B cell (primary cell): ENCODE results near the gene DPH1. TPM values are rescaled to one million over a fixed set of nuclear protein-coding genes. Genes with fewer than 3 reads are reported as not detected.

ENCODE experiments used
- ATAC-seq: fragments of 200-7000 bp; cut with Tn5 transposase; one replicate; pipeline ENCODE4 v1.10.0; 2021; ENCODE audit warnings: low read depth, mild to moderate bottlenecking, moderate number of reproducible peaks, moderate library complexity
- CTCF ChIA-PET: fragments of 350-600 bp; sonication (Branson Sonifier 250); formaldehyde crosslinking; loops from one replicate; lab custom pipeline; 2021; ENCODE audit warnings: antibody characterized with exemption, inconsistent platforms; lab: Charles Lee
- POLR2A ChIA-PET: fragments of 350-600 bp; sonication (Branson Sonifier 250); formaldehyde crosslinking; loops from one replicate; lab custom pipeline; 2021; ENCODE audit warnings: antibody characterized with exemption; lab: Charles Lee
- DNase-seq: peaks from one replicate; pipeline ENCODE4 v3.0.0; 2013
- H2AFZ ChIP-seq: 2 replicates; pipeline ENCODE4 v1.6.1; 2012; ENCODE audit warnings: mild to moderate bottlenecking, low read depth, low read length; ENCODE audit not compliant: insufficient read depth, poor library complexity, severe bottlenecking
- H3K27ac ChIP-seq, 2 donors: 1 replicate in 1 of 2; 2 replicates in 1 of 2; pipeline ENCODE4 v1.5.1; 2012 to 2013; ENCODE audit warnings: low read length in 2 of 2, mild to moderate bottlenecking in 2 of 2, moderate library complexity in 1 of 2
- H3K27me3 ChIP-seq, 4 experiments: fragments of 200-600 bp in 1 of 4; sonication (generic) in 1 of 4; replicated peaks in 1 of 4; 1 replicate in 2 of 4; 2 replicates in 2 of 4; pipeline versions ENCODE4 v1.6.1 to v1.7.0; 2013 to 2016; ENCODE audit warnings: low read length in 3 of 4, mild to moderate bottlenecking in 2 of 4, mixed read lengths in 1 of 4, moderate library complexity in 1 of 4; ENCODE audit not compliant: insufficient read depth in 4 of 4, control insufficient read depth in 3 of 4; ENCODE audit errors: control extremely low read depth in 1 of 4
- H3K36me3 ChIP-seq, 2 experiments: replicated peaks in 1 of 2; 1 replicate in 1 of 2; 2 replicates in 1 of 2; pipeline versions ENCODE4 v1.6.1 to v1.7.1; 2013; ENCODE audit warnings: low read length in 1 of 2; ENCODE audit not compliant: insufficient read depth in 2 of 2, control insufficient read depth in 1 of 2; ENCODE audit errors: control extremely low read depth in 1 of 2, extremely low read depth in 1 of 2
- H3K4me1 ChIP-seq, 2 donors: fragments of 200-600 bp in 1 of 2; sonication (generic) in 1 of 2; 1 replicate in 1 of 2; 2 replicates in 1 of 2; pipeline versions ENCODE4 v1.5.1 to v1.6.1; 2013 to 2017; ENCODE audit warnings: low read length in 2 of 2; ENCODE audit not compliant: control insufficient read depth in 2 of 2, insufficient read depth in 2 of 2
- H3K4me2 ChIP-seq: replicated peaks from 2 replicates; pipeline ENCODE3; 2012; ENCODE audit warnings: mild to moderate bottlenecking, low read depth, low read length; ENCODE audit not compliant: poor library complexity, severe bottlenecking
- H3K4me3 ChIP-seq, 5 experiments: fragments of 200-600 bp in 1 of 5; sonication (generic) in 1 of 5; 1 replicate in 3 of 5; 2 replicates in 2 of 5; pipeline versions ENCODE4 v1.5.1 to v1.7.0; 2011 to 2016; ENCODE audit warnings: low read length in 4 of 5, mild to moderate bottlenecking in 4 of 5, low read depth in 2 of 5, control low read depth in 1 of 5, moderate library complexity in 1 of 5; ENCODE audit not compliant: insufficient read depth in 1 of 5; ENCODE audit errors: control extremely low read depth in 1 of 5, extremely low read depth in 1 of 5
- H3K79me2 ChIP-seq: fragments of 200-600 bp; sonication (generic); one replicate; pipeline ENCODE4 v1.6.0; 2016; ENCODE audit warnings: low read length; ENCODE audit not compliant: control insufficient read depth, insufficient read depth
- H3K9ac ChIP-seq: fragments of 200-600 bp; sonication (generic); 2 replicates; pipeline ENCODE4 v1.6.1; 2017; ENCODE audit warnings: mild to moderate bottlenecking, low read length, moderate library complexity
- H3K9me3 ChIP-seq, 3 donors: one replicate each; pipeline versions ENCODE4 v1.6.1 to v1.7.1; 2013; ENCODE audit warnings: low read length in 2 of 3; ENCODE audit not compliant: control insufficient read depth in 2 of 3, insufficient read depth in 1 of 3; ENCODE audit errors: control extremely low read depth in 1 of 3
- H4K20me1 ChIP-seq: 2 replicates; pipeline ENCODE4 v1.6.0; 2012; ENCODE audit warnings: mild to moderate bottlenecking, low read length; ENCODE audit not compliant: insufficient read depth, control insufficient read depth, poor library complexity, severe bottlenecking
- H3K27ac Mint-ChIP-seq: one replicate; pipeline ENCODE4 v1.8.0; 2021; ENCODE audit warnings: mixed read lengths
- H3K27me3 Mint-ChIP-seq: one replicate; pipeline ENCODE4 v1.8.0; 2021; ENCODE audit warnings: mixed read lengths
- H3K4me1 Mint-ChIP-seq: one replicate; pipeline ENCODE4 v1.8.0; 2021; ENCODE audit warnings: mixed read lengths
- H3K4me3 Mint-ChIP-seq: one replicate; pipeline ENCODE4 v1.8.0; 2021; ENCODE audit warnings: mixed read lengths
- H3K9me3 Mint-ChIP-seq: one replicate; pipeline ENCODE4 v1.8.0; 2022; ENCODE audit warnings: mixed read lengths; ENCODE audit not compliant: insufficient read depth
- CTCF ChIP-seq: fragments of 200-600 bp; IDR thresholded peaks from one replicate; pipeline ENCODE4 v1.8.0; 2022; ENCODE audit warnings: antibody characterized with exemption, mild to moderate bottlenecking
- EZH2 ChIP-seq: IDR thresholded peaks from 2 replicates; pipeline ENCODE4 v1.6.1; 2012; ENCODE audit warnings: borderline replicate concordance, low read depth, mild to moderate bottlenecking, moderate library complexity, low read length; ENCODE audit not compliant: insufficient read depth, poor library complexity, severe bottlenecking
- WGBS: methylation state at CpG from one replicate; pipeline ENCODE4 v1.1.5; 2013; ENCODE audit warnings: missing lambda C conversion rate; ENCODE audit not compliant: insufficient coverage; 5-methylcytosine and 5-hydroxymethylcytosine counted together
- intact Hi-C: fragments of 100-400 bp; cut with micrococcal nuclease; formaldehyde crosslinking; loops from one replicate; pipeline ENCODE4 v1.10.0; 2022
- polyA plus RNA-seq: library from polyadenylated mRNA; depleted of rRNA; stranded (reverse); fragments of >200 nt; gene quantifications from 2 replicates; pipeline ENCODE4 v1.2.3, GENCODE V29; 2012
- total RNA-seq, 2 donors: library from RNA; stranded (reverse); fragments of 120-200 nt in 1 of 2; gene quantifications; 1 replicate in 1 of 2; 2 replicates in 1 of 2; pipeline versions ENCODE4 v1.2.3 to v1.2.4, GENCODE V29; 2013 to 2022

Gene DPH1
- total and polyA plus RNA-seq, 2 donors (not counting 1 experiment from before 2014, with no cell fraction given): 83.6 to 105 TPM

- peaks cover 0 to 17% (median 3%) of the 10 kb centered on the region in 4 experiments for H3K27me3 ChIP-seq
- ATAC-seq (no peak), DNase-seq (no peak)
- no peaks in the 10 kb centered on the region for H3K36me3 ChIP-seq
- no peaks in the 10 kb centered on the region for H3K79me2 ChIP-seq
- H3K9me3 Mint-ChIP-seq: no peaks in the 10 kb centered on the region
- H3K27ac ChIP-seq: no peak overlapping the region
- no peaks in the 10 kb centered on the region for H4K20me1 ChIP-seq
- H3K27me3 Mint-ChIP-seq: peaks cover 19% of the 10 kb centered on the region
- no peak overlapping the region for H3K4me3 ChIP-seq
- WGBS: 85% methylated on average over 10 of the region's 16 CpGs
- ChIA-PET POLR2A (no interaction called here), CTCF (no interaction called here)
- intact Hi-C loops: no loop called here
- no peak overlapping the region for H3K9ac ChIP-seq
- H3K9me3 ChIP-seq: peaks cover 0 to 6% (median 0%) of the 10 kb centered on the region in 3 donors
- H3K4me3 Mint-ChIP-seq: no peak overlapping the region
- no peak overlapping the region for H3K27ac Mint-ChIP-seq
- no peak overlapping the region for H3K4me2 ChIP-seq
- TF ChIP-seq EZH2 (no peak), CTCF (no peak)
- H3K4me1 ChIP-seq: no peaks in the 10 kb centered on the region
- H2AFZ ChIP-seq: no peak overlapping the region
- H3K4me1 Mint-ChIP-seq: peaks cover 3% of the 10 kb centered on the region
Measured at GRCh38 chr17:2002767-2003329, 27.1 kb upstream of the DPH1 start.

DNA sequence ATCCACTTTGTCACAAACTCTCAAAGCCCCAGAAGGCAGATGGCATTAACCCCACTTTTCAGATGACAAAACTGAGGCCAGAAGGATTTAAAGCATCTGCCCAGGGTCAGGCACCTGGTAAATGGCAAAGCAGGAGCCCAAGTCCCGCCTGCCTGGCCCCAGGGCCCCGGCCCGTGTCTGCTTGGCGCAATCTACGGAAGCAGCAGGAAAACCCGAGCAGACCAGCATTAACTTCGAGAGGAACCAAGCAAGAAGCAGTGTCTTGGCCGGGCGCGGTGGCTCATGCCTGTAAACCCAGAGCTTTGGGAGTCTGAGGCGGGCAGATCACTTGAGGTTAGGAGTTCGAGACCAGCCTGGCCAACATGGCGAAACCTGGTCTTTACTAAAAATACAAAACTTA lies 26.4 kb upstream of the DPH1 start:
- ChIA-PET POLR2A (no interaction called here), CTCF (no interaction called here)
- intact Hi-C loops: no loop called here

More for the DNA sequence above, 26.4 kb upstream of the DPH1 start:
- no peak overlapping the region for H2AFZ ChIP-seq
- peaks cover 0 to 6% (median 0%) of the 10 kb centered on the region in 3 donors for H3K9me3 ChIP-seq
- peaks cover 3% of the 10 kb centered on the region for H3K4me1 Mint-ChIP-seq
- peaks cover 21% of the 10 kb centered on the region for H3K27me3 Mint-ChIP-seq
- H3K4me1 ChIP-seq: no peaks in the 10 kb centered on the region
- no peaks in the 10 kb centered on the region for H3K36me3 ChIP-seq
- H4K20me1 ChIP-seq: no peaks in the 10 kb centered on the region
- H3K27ac Mint-ChIP-seq: no peak overlapping the region
- H3K9me3 Mint-ChIP-seq: no peaks in the 10 kb centered on the region
- 94% methylated on average over 10 of the region's 13 CpGs for WGBS
- H3K27ac ChIP-seq: no peak overlapping the region
- TF ChIP-seq CTCF (no peak), EZH2 (no peak)
- H3K79me2 ChIP-seq: no peaks in the 10 kb centered on the region
- peaks cover 0 to 17% (median 3%) of the 10 kb centered on the region in 4 experiments for H3K27me3 ChIP-seq
- no peak overlapping the region for H3K9ac ChIP-seq
- no peak overlapping the region for H3K4me3 Mint-ChIP-seq
- no peak for ATAC-seq
- DNase-seq: no peak
- H3K4me2 ChIP-seq: no peak overlapping the region
- H3K4me3 ChIP-seq: no peak overlapping the region
